HEK293T (cell line): ENCODE results near the gene TXNL4A.

Experiments used
- CTCF ChIA-PET: fragments of 350-600 bp; formaldehyde crosslinking; extraction: SDS; loops from one replicate; lab custom pipeline; 2021; ENCODE audit warnings: antibody characterized with exemption, inconsistent platforms; lab: Yijun Ruan, JAX
- POLR2A ChIA-PET: fragments of 350-600 bp; formaldehyde crosslinking; extraction: SDS; loops from one replicate; lab custom pipeline; 2020; ENCODE audit warnings: antibody characterized with exemption, inconsistent platforms; lab: Yijun Ruan, JAX
- DNase-seq: peaks from one replicate; pipeline ENCODE4 v3.0.0; 2012; ENCODE audit warnings: mixed read lengths; ENCODE audit errors: extremely low spot score
- ARNT ChIP-seq: fragments of 450-650 bp; IDR thresholded peaks from 2 replicates; pipeline ENCODE4 v1.6.1; 2017; ENCODE audit warnings: mild to moderate bottlenecking
- BHLHE40 ChIP-seq: fragments of 450-650 bp; IDR thresholded peaks from 2 replicates; pipeline ENCODE4 v1.6.1; 2016; ENCODE audit warnings: mild to moderate bottlenecking, moderate library complexity, borderline replicate concordance
- CTBP1 ChIP-seq: fragments of 450-650 bp; IDR thresholded peaks from 2 replicates; pipeline ENCODE4 v1.6.1; 2016; ENCODE audit warnings: borderline replicate concordance
- ELF4 ChIP-seq: fragments of 450-650 bp; IDR thresholded peaks from 2 replicates; pipeline ENCODE4 v1.6.1; 2017; ENCODE audit warnings: antibody characterized with exemption
- FOXA1 ChIP-seq: fragments of 450-650 bp; IDR thresholded peaks from 2 replicates; pipeline ENCODE4 v1.6.1; 2016; ENCODE audit warnings: mild to moderate bottlenecking
- FOXK2 ChIP-seq: fragments of 450-650 bp; IDR thresholded peaks from 2 replicates; pipeline ENCODE4 v1.6.1; 2016; ENCODE audit warnings: mild to moderate bottlenecking
- FOXM1 ChIP-seq: fragments of 450-650 bp; IDR thresholded peaks from 2 replicates; pipeline ENCODE4 v1.6.1; 2017; ENCODE audit warnings: mild to moderate bottlenecking, borderline replicate concordance
- HDGF ChIP-seq: fragments of 450-650 bp; IDR thresholded peaks from 2 replicates; pipeline ENCODE4 v1.6.1; 2017; ENCODE audit warnings: antibody characterized with exemption, borderline replicate concordance
- L3MBTL2 ChIP-seq: fragments of 450-650 bp; conservative IDR thresholded peaks from 2 replicates; pipeline ENCODE4 v1.6.1; 2016; ENCODE audit warnings: mild to moderate bottlenecking
- LEF1 ChIP-seq: fragments of 450-650 bp; IDR thresholded peaks from 2 replicates; pipeline ENCODE4 v1.6.1; 2017; ENCODE audit warnings: mild to moderate bottlenecking, borderline replicate concordance
- NFRKB ChIP-seq: fragments of 450-650 bp; IDR thresholded peaks from 2 replicates; pipeline ENCODE4 v1.6.1; 2016; ENCODE audit warnings: mild to moderate bottlenecking, moderate library complexity
- SP1 ChIP-seq: fragments of 450-650 bp; IDR thresholded peaks from 2 replicates; pipeline ENCODE4 v1.6.1; 2017
- SUZ12 ChIP-seq: fragments of 450-650 bp; IDR thresholded peaks from 2 replicates; pipeline ENCODE4 v1.6.1; 2016; ENCODE audit warnings: mild to moderate bottlenecking
- TARDBP ChIP-seq: fragments of 450-650 bp; IDR thresholded peaks from 2 replicates; pipeline ENCODE4 v1.6.1; 2016
- ZNF384 ChIP-seq: fragments of 450-650 bp; IDR thresholded peaks from 2 replicates; pipeline ENCODE4 v1.6.1; 2016
- TF ChIP-seq, protein P1 (sequence below): fragments of 450-650 bp; IDR thresholded peaks from 2 replicates; pipeline ENCODE4 v1.6.1; 2016

Gene TXNL4A

GRCh38 chr18:79939096-79939495 is 49.3 kb downstream of the TXNL4A start:
- CTCF ChIA-PET = no interaction called here

GRCh38 chr18:79938196-79938595 is 50.2 kb downstream of the TXNL4A start:
- ChIA-PET POLR2A (no interaction called here), CTCF (no interaction called here)
- DNase-seq = no peak

More at GRCh38 chr18:79939096-79939495, 49.3 kb downstream of the TXNL4A start:
- POLR2A ChIA-PET = no interaction called here
- no peak for TF ChIP-seq FOXA1
- no peak for TF ChIP-seq HDGF
- TF ChIP-seq, protein P1, sequence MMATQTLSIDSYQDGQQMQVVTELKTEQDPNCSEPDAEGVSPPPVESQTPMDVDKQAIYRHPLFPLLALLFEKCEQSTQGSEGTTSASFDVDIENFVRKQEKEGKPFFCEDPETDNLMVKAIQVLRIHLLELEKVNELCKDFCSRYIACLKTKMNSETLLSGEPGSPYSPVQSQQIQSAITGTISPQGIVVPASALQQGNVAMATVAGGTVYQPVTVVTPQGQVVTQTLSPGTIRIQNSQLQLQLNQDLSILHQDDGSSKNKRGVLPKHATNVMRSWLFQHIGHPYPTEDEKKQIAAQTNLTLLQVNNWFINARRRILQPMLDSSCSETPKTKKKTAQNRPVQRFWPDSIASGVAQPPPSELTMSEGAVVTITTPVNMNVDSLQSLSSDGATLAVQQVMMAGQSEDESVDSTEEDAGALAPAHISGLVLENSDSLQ = no peak
- TF ChIP-seq BHLHE40 = no peak
- DNase-seq = no peak

GRCh38 chr18:79937103-79937860 is 51.1 kb downstream of the TXNL4A start:
- ChIA-PET POLR2A (no interaction called here), CTCF (no interaction called here)
- no peak for TF ChIP-seq SUZ12
- no peak for TF ChIP-seq SP1
- TF ChIP-seq TARDBP = no peak
- no peak for TF ChIP-seq CTBP1
- TF ChIP-seq FOXA1 = no peak
- no peak for TF ChIP-seq HDGF
- DNase-seq = no peak

More at GRCh38 chr18:79938196-79938595, 50.2 kb downstream of the TXNL4A start:
- TF ChIP-seq LEF1 (no peak), NFRKB (no peak), HDGF (no peak), CTBP1 (no peak), ELF4 (no peak), TARDBP (no peak)
- TF ChIP-seq, protein P1 = no peak

GRCh38 chr18:79936641-79937040 is 51.7 kb downstream of the TXNL4A start:
- ChIA-PET CTCF (no interaction called here), POLR2A (no interaction called here)
- DNase-seq = no peak
- no peak for TF ChIP-seq ZNF384
- no peak for TF ChIP-seq LEF1
- TF ChIP-seq TARDBP = no peak
- TF ChIP-seq SUZ12 = no peak
- TF ChIP-seq CTBP1 = no peak
- TF ChIP-seq FOXA1 = no peak
- no peak for TF ChIP-seq L3MBTL2
- TF ChIP-seq FOXM1 = no peak
- TF ChIP-seq BHLHE40 = no peak
- no peak for TF ChIP-seq HDGF

DNA sequence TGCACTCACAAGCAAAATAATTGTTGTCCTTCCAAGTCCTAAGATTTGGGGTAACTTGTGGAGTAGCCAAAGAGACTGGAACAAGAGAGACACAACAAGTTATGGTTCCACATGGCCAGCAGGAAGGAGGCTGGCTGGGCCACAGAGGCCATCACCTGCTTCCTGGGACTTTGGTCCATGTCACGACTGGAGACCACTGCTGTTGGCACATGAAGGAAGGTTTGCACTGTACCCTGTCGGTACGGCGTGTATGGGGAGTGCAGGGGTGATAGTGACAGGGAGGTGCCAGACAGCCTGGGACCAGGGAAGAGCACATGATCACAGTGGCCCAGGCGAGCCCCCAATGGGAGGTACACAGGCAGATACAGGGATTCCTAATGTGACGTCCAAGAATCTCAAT is 52.4 kb downstream of the TXNL4A start:
- POLR2A ChIA-PET = no interaction called here
- DNase-seq = no peak
- CTCF ChIA-PET = no interaction called here
- TF ChIP-seq, protein P1 = no peak
- TF ChIP-seq ELF4 (no peak), NFRKB (no peak), LEF1 (no peak), FOXA1 (no peak), SP1 (no peak), FOXM1 (no peak), L3MBTL2 (no peak), ZNF384 (no peak), BHLHE40 (no peak), HDGF (no peak), SUZ12 (no peak), ARNT (no peak), TARDBP (no peak), FOXK2 (no peak), CTBP1 (no peak)

DNA sequence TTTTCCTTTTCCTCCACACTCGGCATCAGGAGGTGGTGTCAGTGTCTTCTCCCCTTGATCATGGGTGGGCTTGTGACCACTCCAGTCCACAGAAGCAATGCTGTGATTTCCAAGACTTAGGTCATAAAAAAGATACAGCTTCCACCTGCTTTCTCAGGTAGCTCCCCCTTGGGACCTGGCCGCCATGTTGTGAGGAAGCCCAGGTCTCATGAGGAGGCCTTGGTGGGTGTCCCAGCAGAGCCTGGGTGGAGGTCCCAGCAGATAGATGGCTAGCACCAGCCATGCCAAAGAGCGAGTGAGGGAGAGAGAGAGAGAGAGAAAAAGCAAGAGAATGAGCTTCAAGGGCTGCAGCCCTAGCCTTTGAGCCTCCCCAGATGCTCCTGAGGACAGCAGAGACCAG is 52.9 kb downstream of the TXNL4A start:
- DNase-seq = no peak
- CTCF ChIA-PET = no interaction called here
- POLR2A ChIA-PET = no interaction called here
- TF ChIP-seq, protein P1 = no peak
- TF ChIP-seq FOXA1 (no peak), BHLHE40 (no peak), ZNF384 (no peak), ARNT (no peak), FOXK2 (no peak)
